Stimulated activated naive CD8-positive, alpha-beta T cell treated with anti-CD3 and anti-CD28 coated beads, Interleukin-15, Interleukin-2, amounts not matched to agents 100 ng/mL and 50 ng/mL, for 24 hours (primary cell): ENCODE measurements around the gene TEX55.
A peak's percentile ranks its signal among the peaks of the same experiment; 100 is the strongest.

ENCODE experiments used
- H3K27ac Mint-ChIP-seq: one replicate; pipeline ENCODE4 v1.8.0; 2021; ENCODE audit warnings: mild to moderate bottlenecking, mixed read lengths
- H3K27me3 Mint-ChIP-seq: one replicate; pipeline ENCODE4 v1.8.0; 2021; ENCODE audit warnings: mixed read lengths
- H3K36me3 Mint-ChIP-seq: one replicate; pipeline ENCODE4 v1.8.0; 2021; ENCODE audit warnings: low read depth, mixed read lengths
- H3K4me1 Mint-ChIP-seq: one replicate; pipeline ENCODE4 v1.8.0; 2021; ENCODE audit warnings: low read depth, mixed read lengths
- H3K4me3 Mint-ChIP-seq: one replicate; pipeline ENCODE4 v1.8.0; 2021; ENCODE audit warnings: mild to moderate bottlenecking, mixed read lengths
- H3K9me3 Mint-ChIP-seq: one replicate; pipeline ENCODE4 v1.8.0; 2021; ENCODE audit warnings: mixed read lengths

TEX55 gene

DNA sequence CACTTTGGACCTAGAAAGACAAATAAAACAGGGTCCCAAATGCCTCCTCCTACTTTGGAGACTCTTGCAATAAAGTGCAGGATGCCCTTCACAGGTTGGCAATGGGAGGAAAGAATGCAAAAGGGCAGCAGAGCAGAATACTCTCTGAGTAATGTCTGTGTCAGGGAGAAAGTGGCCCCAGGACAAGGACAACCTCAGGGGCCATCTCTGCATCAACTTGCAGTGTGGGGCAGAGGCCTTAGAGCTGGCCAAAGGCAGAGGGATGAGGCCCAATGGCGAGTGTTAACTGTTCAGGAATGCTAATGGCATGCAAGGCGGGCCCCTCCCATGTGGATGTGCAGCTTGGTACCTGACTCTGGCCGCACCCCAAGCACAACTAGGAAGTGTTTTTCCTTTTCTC is 35.8 kb downstream of the TEX55 start:
- H3K4me3 Mint-ChIP-seq, result no peak overlapping the region
- peaks cover 12% of the 10 kb centered on the region for H3K27me3 Mint-ChIP-seq
- H3K4me1 Mint-ChIP-seq, result peaks cover 9% of the 10 kb centered on the region
- H3K9me3 Mint-ChIP-seq, result no peaks in the 10 kb centered on the region
- no peak overlapping the region for H3K27ac Mint-ChIP-seq
- no peaks in the 10 kb centered on the region for H3K36me3 Mint-ChIP-seq

DNA sequence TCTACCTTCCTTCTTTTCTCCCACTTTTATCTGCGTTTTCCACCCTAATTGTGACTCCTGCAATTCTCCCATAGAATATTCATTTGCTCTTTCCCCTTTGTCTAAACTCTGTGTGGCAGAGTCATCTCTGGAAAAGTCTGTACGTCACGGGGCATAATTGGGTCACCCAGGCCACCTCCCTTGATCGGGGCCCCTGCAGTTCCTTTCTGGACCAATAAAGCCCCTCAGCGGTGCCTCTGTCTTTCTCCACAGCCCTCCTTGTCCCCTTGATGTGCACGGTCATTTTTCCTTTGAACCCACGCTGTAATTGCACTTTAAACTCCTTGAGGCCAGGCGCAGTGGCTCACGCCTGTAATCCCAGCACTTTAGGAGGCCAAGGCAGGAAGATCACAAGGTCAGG is 38.1 kb downstream of the TEX55 start:
- Mint-ChIP-seq H3K36me3 (no peaks in the 10 kb centered on the region), H3K4me1 (peaks cover 9% of the 10 kb centered on the region), H3K27ac (peak overlapping the region; percentile 16), H3K4me3 (no peak overlapping the region), H3K27me3 (peaks cover under 1% of the 10 kb centered on the region), H3K9me3 (no peaks in the 10 kb centered on the region)

DNA sequence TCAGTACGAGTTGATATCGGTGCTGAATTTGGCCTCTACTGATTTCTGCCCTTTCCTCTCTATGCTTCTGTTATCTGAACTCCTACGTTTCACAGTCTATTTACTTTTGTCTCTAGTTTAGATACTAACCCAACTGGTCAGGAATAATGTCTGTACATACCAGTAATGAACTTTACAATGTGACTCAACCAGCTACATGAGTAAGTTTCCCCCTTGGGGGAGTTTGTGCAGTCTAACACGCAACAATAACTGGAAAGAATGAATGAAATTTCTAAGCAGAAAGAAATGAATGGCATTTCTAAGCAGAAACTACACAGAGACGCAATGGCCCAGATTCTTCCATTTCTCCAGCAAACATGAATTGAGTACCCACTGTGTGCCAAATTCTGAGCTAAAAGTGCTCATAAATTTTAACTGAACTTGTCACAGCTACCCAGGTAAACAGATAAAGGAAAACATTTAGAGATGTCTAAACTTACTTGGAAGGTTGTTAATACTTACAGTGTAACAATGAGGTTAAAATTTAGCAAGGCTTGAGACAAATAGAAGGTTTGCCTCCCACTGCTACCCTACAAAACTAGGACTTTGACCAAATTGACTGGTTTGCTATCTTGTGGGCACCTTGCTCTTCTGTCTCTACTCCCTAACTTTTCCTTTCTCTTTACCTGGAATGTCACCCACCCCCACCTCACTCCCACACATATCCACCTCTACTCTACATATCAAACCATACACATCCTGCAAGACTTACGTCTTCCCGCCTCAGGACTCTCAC is 39.0 kb downstream of the TEX55 start:
- Mint-ChIP-seq H3K27ac (peak overlapping the region; percentile 4), H3K4me1 (peaks cover 9% of the 10 kb centered on the region), H3K4me3 (no peak overlapping the region), H3K36me3 (no peaks in the 10 kb centered on the region), H3K27me3 (no peaks in the 10 kb centered on the region), H3K9me3 (no peaks in the 10 kb centered on the region)

DNA sequence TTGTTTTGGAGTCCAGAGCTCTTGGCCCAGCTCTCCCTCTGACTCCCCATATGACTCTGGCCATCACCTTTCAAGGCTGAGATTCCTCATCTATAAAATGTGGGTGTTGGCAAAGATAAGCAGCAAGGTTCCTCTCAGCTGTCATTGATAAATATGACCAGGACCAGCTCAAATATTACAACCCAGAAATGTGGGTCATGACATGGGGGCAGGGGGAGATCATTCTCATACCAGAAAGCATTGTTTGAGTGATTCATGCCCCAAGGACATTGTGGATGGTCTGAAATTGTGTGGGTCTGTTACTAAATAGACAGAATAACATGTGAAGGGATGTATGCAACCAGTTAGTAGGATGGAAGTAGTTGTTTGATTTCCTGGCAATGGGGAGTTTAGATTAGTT is 41.3 kb downstream of the TEX55 start:
- Mint-ChIP-seq H3K27me3 (no peaks in the 10 kb centered on the region), H3K27ac (no peak overlapping the region), H3K9me3 (no peaks in the 10 kb centered on the region), H3K4me1 (peaks cover 9% of the 10 kb centered on the region), H3K4me3 (no peak overlapping the region), H3K36me3 (no peaks in the 10 kb centered on the region)

DNA sequence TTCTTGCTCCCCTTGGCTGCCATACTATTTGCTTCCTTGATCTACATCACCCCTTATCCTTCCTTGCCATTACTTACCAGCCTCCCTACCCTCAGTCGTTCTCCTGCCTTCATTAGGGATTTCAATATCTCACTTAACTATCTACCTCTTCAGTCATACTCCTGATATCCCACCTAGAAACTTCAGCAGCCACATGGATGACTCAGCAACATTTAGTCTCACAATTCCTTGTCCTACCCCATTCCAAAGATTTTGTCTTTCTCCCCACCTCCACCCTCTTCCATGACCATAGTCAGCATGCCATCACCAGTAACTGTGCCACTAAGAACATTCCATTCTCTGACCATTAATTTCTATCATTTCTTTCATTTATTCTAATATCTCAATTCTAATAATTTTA is 45.8 kb downstream of the TEX55 start:
- no peaks in the 10 kb centered on the region for H3K4me1 Mint-ChIP-seq
- no peaks in the 10 kb centered on the region for H3K27me3 Mint-ChIP-seq
- H3K36me3 Mint-ChIP-seq, result no peaks in the 10 kb centered on the region
- H3K9me3 Mint-ChIP-seq, result no peaks in the 10 kb centered on the region
- H3K4me3 Mint-ChIP-seq, result no peak overlapping the region
- H3K27ac Mint-ChIP-seq, result no peak overlapping the region

DNA sequence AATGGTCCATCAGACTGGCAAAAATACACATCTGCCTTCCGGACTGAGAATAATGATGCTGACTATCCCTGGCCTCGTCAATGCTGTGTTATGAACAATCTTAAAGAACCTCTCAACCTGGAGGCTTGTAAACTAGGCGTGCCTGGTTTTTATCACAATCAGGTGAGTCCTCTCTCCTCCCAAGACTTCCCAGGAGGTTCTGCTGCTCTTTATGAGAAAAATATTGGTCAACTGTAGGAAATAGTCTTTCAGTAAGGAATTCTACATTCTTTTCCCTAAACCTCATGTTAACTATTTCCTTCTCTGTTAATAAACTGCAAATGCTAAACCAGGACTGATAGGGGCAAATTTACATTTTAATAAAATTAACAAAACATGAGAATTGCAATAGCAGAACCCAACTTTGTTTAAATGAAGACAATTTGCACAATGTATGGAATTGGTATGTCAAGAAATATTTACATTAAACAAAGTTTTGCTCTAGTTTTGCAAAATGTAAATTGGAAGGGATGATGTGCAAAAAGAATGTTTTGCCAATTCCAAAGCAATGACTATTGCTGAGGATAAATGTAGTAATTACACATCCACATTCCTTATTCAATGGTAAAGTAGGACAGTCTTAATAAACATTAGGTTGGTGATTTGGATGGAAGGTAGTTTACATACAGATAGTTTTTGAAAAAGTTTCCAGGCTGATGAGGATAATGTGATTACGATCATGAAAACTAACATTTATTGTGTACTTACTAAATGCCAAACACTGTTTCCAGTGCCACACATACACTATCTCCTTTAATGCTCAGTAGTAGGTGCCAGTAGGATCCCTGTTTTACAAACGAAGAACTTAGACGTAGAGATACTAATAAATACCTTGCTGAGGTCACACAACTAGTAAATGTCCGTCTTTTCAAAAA is 48.5 kb downstream of the TEX55 start:
- Mint-ChIP-seq H3K4me1 (no peaks in the 10 kb centered on the region), H3K27me3 (no peaks in the 10 kb centered on the region), H3K27ac (no peak overlapping the region), H3K36me3 (no peaks in the 10 kb centered on the region), H3K9me3 (no peaks in the 10 kb centered on the region), H3K4me3 (no peak overlapping the region)

DNA sequence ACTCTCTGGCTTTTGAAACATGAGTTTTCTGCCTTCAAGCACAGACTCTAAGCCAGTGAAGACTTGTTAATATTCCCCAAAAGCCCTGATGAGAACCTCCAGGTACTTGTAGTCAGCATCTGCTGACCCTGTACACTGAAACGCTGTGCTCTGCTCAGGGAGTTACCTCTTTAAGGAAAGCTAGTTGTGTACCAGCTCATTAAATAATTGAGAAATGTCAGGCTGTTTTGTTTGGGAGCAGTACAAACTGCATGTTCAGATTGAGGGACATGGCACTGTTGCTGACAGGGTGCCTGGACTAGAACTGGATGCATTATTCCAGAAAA is 49.1 kb downstream of the TEX55 start:
- H3K36me3 Mint-ChIP-seq, result no peaks in the 10 kb centered on the region
- no peaks in the 10 kb centered on the region for H3K27me3 Mint-ChIP-seq
- H3K4me3 Mint-ChIP-seq, result no peak overlapping the region

DNA sequence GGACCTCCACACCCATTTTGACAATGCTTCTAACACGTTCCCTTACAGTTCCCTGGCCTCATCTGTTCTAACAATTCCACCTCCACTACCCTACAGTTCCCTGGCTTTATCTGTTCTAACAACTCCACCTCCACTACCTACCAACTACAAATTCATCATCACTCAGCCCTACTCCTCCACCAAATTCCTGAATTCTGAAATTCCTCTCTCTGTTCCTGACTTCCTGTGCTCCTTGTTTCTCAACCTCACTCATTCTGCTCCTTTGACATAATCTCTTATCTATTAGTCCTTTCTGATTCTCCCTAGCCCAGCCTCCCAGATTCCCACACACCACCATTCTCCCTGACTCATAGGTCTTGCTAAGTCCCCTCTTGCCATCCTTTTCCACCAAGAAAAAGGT is 49.9 kb downstream of the TEX55 start:
- H3K36me3 Mint-ChIP-seq, result no peaks in the 10 kb centered on the region
- H3K4me3 Mint-ChIP-seq, result no peak overlapping the region
- H3K9me3 Mint-ChIP-seq, result no peaks in the 10 kb centered on the region
- no peaks in the 10 kb centered on the region for H3K27me3 Mint-ChIP-seq
- no peaks in the 10 kb centered on the region for H3K4me1 Mint-ChIP-seq
- no peak overlapping the region for H3K27ac Mint-ChIP-seq

More for the DNA sequence above, 49.1 kb downstream of the TEX55 start:
- no peaks in the 10 kb centered on the region for H3K9me3 Mint-ChIP-seq
- H3K4me1 Mint-ChIP-seq, result no peaks in the 10 kb centered on the region
- no peak overlapping the region for H3K27ac Mint-ChIP-seq
